GM12878 (cell line): Measurements from ENCODE around the gene HIPK4. TPM values are rescaled to one million over a fixed set of nuclear protein-coding genes. Genes with fewer than 3 reads are reported as not detected.

Source experiments
- BHLHE40 ChIP-seq, 2 experiments: fragments of 450-650 bp in 1 of 2; IDR thresholded peaks; 2 replicates each; pipeline ENCODE4 v1.6.1; 2011 to 2017; ENCODE audit warnings: low read depth in 2 of 2, borderline replicate concordance in 1 of 2, improper control_type of control experiment in 1 of 2, low read length in 1 of 2, mild to moderate bottlenecking in 1 of 2
- BRCA1 ChIP-seq: IDR thresholded peaks from 2 replicates; pipeline ENCODE4 v1.6.1; 2011; ENCODE audit warnings: low read depth, low read length, improper control_type of control experiment
- CBFB ChIP-seq: IDR thresholded peaks from 2 replicates; pipeline ENCODE4 v1.6.1; 2016; ENCODE audit warnings: antibody characterized with exemption, low read depth
- CREM ChIP-seq: IDR thresholded peaks from 2 replicates; pipeline ENCODE4 v1.6.1; 2014; ENCODE audit warnings: antibody characterized with exemption, low read depth
- DPF2 ChIP-seq: fragments of 450-650 bp; IDR thresholded peaks from 2 replicates; pipeline ENCODE4 v1.6.1; 2017; ENCODE audit warnings: mild to moderate bottlenecking
- EP300 ChIP-seq, 2 experiments: fragments of 150-350 bp in 1 of 2; IDR thresholded peaks; 2 replicates each; pipeline ENCODE4 v1.6.1; 2011 to 2012; ENCODE audit warnings: low read depth in 2 of 2, low read length in 2 of 2, borderline replicate concordance in 1 of 2, improper control_type of control experiment in 1 of 2, inconsistent platforms in 1 of 2; ENCODE audit not compliant: control insufficient read depth in 1 of 2
- ETV6 ChIP-seq, 2 experiments: fragments of 450-650 bp in 1 of 2; IDR thresholded peaks in 1 of 2; conservative IDR thresholded peaks in 1 of 2; 2 replicates each; pipeline ENCODE4 v1.6.1; 2014; ENCODE audit warnings: antibody characterized with exemption in 1 of 2, borderline replicate concordance in 1 of 2, low read depth in 1 of 2, mild to moderate bottlenecking in 1 of 2, moderate library complexity in 1 of 2
- HDGF ChIP-seq: fragments of 450-650 bp; IDR thresholded peaks from 2 replicates; pipeline ENCODE4 v1.6.1; 2016; ENCODE audit warnings: antibody characterized with exemption
- IKZF1 ChIP-seq: fragments of 450-650 bp; conservative IDR thresholded peaks from 2 replicates; pipeline ENCODE4 v1.6.1; 2017; ENCODE audit warnings: antibody characterized with exemption, mild to moderate bottlenecking
- IKZF2 ChIP-seq, 2 experiments: fragments of 450-650 bp; IDR thresholded peaks; 2 replicates each; pipeline ENCODE4 v1.6.1; 2017; ENCODE audit warnings: mild to moderate bottlenecking in 2 of 2, moderate library complexity in 2 of 2
- MEF2A ChIP-seq: IDR thresholded peaks from 2 replicates; pipeline ENCODE4 v1.6.1; 2011; ENCODE audit warnings: low read depth, mild to moderate bottlenecking, low read length, moderate library complexity; ENCODE audit not compliant: insufficient read depth
- MTA2 ChIP-seq: fragments of 450-650 bp; IDR thresholded peaks from 2 replicates; pipeline ENCODE4 v1.6.1; 2016; ENCODE audit warnings: low read depth, mild to moderate bottlenecking, moderate library complexity
- MTA3 ChIP-seq: IDR thresholded peaks from 2 replicates; pipeline ENCODE4 v1.6.1; 2012; ENCODE audit warnings: low read length, inconsistent platforms, borderline replicate concordance
- NFIC ChIP-seq: IDR thresholded peaks from 2 replicates; pipeline ENCODE4 v1.6.1; 2012; ENCODE audit warnings: low read depth, mild to moderate bottlenecking, inconsistent platforms, low read length, moderate library complexity
- NR2F1 ChIP-seq: fragments of 450-650 bp; conservative IDR thresholded peaks from 2 replicates; pipeline ENCODE4 v1.6.1; 2017; ENCODE audit warnings: mild to moderate bottlenecking
- PAX5 ChIP-seq: IDR thresholded peaks from 2 replicates; pipeline ENCODE4 v1.6.1; 2011; ENCODE audit warnings: low read depth, low read length, borderline replicate concordance
- RUNX3 ChIP-seq: IDR thresholded peaks from 2 replicates; pipeline ENCODE4 v1.6.1; 2012; ENCODE audit warnings: low read length, inconsistent platforms
- SMARCA5 ChIP-seq: fragments of 450-650 bp; IDR thresholded peaks from 2 replicates; pipeline ENCODE4 v1.6.1; 2017; ENCODE audit warnings: mild to moderate bottlenecking
- SREBF1 ChIP-seq: IDR thresholded peaks from 2 replicates; pipeline ENCODE4 v1.6.1; 2012; ENCODE audit warnings: mild to moderate bottlenecking, low read length
- STAT3 ChIP-seq: IDR thresholded peaks from 2 replicates; pipeline ENCODE4 v1.6.1; 2011; ENCODE audit warnings: low read depth, low read length, improper control_type of control experiment
- TAF1 ChIP-seq: IDR thresholded peaks from 2 replicates; pipeline ENCODE4 v1.6.1; 2011; ENCODE audit warnings: mild to moderate bottlenecking, low read depth, low read length, borderline replicate concordance
- TCF3 ChIP-seq: IDR thresholded peaks from 2 replicates; pipeline ENCODE4 v1.6.1; 2012; ENCODE audit warnings: low read depth, mild to moderate bottlenecking, low read length, borderline replicate concordance; ENCODE audit not compliant: insufficient read depth
- ZBED1 ChIP-seq: IDR thresholded peaks from 2 replicates; pipeline ENCODE4 v1.6.1; 2016; ENCODE audit warnings: borderline replicate concordance
- ZNF217 ChIP-seq: fragments of 450-650 bp; IDR thresholded peaks from 2 replicates; pipeline ENCODE4 v1.6.1; 2017; ENCODE audit warnings: antibody characterized with exemption, mild to moderate bottlenecking
- polyA plus RNA-seq, 11 experiments: library from polyadenylated mRNA; depleted of rRNA in 4 of 11; unstranded in 6 of 11; stranded (reverse) in 5 of 11; fragments of >200 nt; fragmentation: Nextera tagmentation in 4 of 11; fragmentation: Illumina TruSeq in 1 of 11; extraction: Ambion mirVana in 4 of 11; extraction: Trizol in 1 of 11; gene quantifications; 1 replicate in 1 of 11; 2 replicates in 10 of 11; pipeline versions ENCODE4 v1.2.1 to v1.2.3, GENCODE V29; 2011 to 2016; ENCODE audit warnings: inconsistent platforms in 2 of 11, missing spikeins in 2 of 11, low read depth in 1 of 11
- total RNA-seq, 4 experiments: library from RNA; depleted of rRNA in 3 of 4; stranded (reverse); fragments of >200 nt in 3 of 4; fragmentation: Illumina TruSeq in 1 of 4; extraction: Trizol in 1 of 4; gene quantifications; 2 replicates each; pipeline versions ENCODE4 v1.2.1 to v1.2.3, GENCODE V29; 2013 to 2021
- TF ChIP-seq, protein P1 (sequence below): IDR thresholded peaks from 2 replicates; pipeline ENCODE4 v1.6.1; 2011; ENCODE audit warnings: low read depth, low read length, improper control_type of control experiment, borderline replicate concordance
- TF ChIP-seq, protein P2 (sequence below): fragments of 450-650 bp; IDR thresholded peaks from 2 replicates; pipeline ENCODE4 v1.6.1; 2016; ENCODE audit warnings: mild to moderate bottlenecking
- TF ChIP-seq, protein P3 (sequence below): IDR thresholded peaks from 2 replicates; pipeline ENCODE4 v1.6.1; 2011; ENCODE audit warnings: borderline replicate concordance, low read depth, mild to moderate bottlenecking, moderate library complexity, low read length; ENCODE audit not compliant: insufficient read depth, poor library complexity, severe bottlenecking

HIPK4 gene
- total and polyA plus RNA-seq, 10 of the 15 experiments (the other 5 are each of a cell fraction or from before 2014, with no cell fraction given), result 0.07 to 0.13 (median 0.08) TPM; not detected in 7

DNA sequence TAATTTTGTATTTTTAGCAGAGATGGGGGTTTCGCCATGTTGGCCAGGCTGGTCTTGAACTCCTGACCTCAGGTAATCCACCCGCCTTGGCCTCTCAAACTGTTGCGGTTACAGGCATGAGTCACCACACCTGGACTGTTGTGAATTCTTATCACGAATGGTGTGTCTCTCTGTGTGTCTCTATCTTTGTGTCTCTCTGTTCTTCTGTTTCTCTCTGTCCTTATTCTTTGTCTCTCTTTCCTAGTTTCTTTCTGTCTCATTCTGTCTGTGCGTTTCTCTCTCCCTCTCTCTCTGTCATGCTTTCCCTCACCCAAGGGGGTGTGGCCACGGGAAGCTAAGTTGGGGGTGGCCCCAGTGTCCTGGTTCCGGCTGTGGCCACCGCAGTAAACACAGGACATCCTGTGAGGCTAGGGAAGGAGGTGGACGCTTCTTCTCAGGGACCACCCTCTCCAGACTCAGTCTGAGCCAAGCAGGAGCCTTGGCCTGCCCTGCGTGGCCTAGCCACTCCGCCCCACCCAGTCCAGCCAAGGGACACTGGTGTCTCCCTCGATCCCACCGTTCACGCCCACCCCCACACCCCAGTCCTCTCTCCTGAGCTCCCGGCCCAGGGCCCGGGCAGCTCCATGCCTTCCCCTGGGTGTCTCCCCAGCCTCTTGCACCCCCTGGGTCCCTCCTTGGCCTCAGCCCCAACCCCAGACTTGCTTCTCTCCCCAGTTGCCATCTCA is 27.1 kb upstream of the HIPK4 start (continued):
- TF ChIP-seq BRCA1 (no peak), EP300 (IDR thresholded peaks at IDR 0.05; ENCODE audit: borderline replicate concordance in 1 of 2, control insufficient read depth in 1 of 2, low read depth in 2 of 2, low read length in 2 of 2) (peak; percentile 36 to 60; a peak in 3 of 4 replicates), IKZF1 (peak; percentile 50; the same call in 1 of the 2 replicates), TCF3 (peak; percentile 79; the same call in 1 of the 2 replicates), SMARCA5 (no peak; the same call in 1 of the 2 replicates), ETV6 (conservative IDR thresholded peaks at IDR 0.05 in 1 of 2, IDR thresholded peaks at IDR 0.05 in 1 of 2; ENCODE audit: borderline replicate concordance in 1 of 2, low read depth in 1 of 2) (no peak), ZNF217 (peak; percentile 76; the same call in 1 of the 2 replicates), STAT3 (no peak), IKZF2 (IDR thresholded peaks at IDR 0.05) (peak; percentile 76 to 77), CREM (peak; percentile 73; the same call in 1 of the 2 replicates), MEF2A (0 out of 2 replicates have a peak, but pooled peaks have one; percentile 41), DPF2 (0 out of 2 replicates have a peak, but pooled peaks have one; percentile 74), ZBED1 (peak; percentile 84; the same call in 1 of the 2 replicates), CBFB (peak; percentile 83; the same call in 1 of the 2 replicates), RUNX3 (peak; percentile 96), PAX5 (0 out of 2 replicates have a peak, but pooled peaks have one; percentile 31), HDGF (peak; percentile 75; the same call in 1 of the 2 replicates), MTA2 (peak; percentile 64), MTA3 (0 out of 2 replicates have a peak, but pooled peaks have one; percentile 26), NFIC (peak; percentile 85; the same call in 1 of the 2 replicates), BHLHE40 (IDR thresholded peaks at IDR 0.05; ENCODE audit: borderline replicate concordance in 1 of 2, low read depth in 2 of 2, low read length in 1 of 2) (peak in 1 of 2 experiments; percentile 36; a peak in 1 of 4 replicates), NR2F1 (peak; percentile 96), SREBF1 (no peak), TAF1 (0 out of 2 replicates have a peak, but pooled peaks have one; percentile 23)
- TF ChIP-seq, protein P1, sequence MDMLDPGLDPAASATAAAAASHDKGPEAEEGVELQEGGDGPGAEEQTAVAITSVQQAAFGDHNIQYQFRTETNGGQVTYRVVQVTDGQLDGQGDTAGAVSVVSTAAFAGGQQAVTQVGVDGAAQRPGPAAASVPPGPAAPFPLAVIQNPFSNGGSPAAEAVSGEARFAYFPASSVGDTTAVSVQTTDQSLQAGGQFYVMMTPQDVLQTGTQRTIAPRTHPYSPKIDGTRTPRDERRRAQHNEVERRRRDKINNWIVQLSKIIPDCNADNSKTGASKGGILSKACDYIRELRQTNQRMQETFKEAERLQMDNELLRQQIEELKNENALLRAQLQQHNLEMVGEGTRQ, result no peak
- TF ChIP-seq, protein P2, sequence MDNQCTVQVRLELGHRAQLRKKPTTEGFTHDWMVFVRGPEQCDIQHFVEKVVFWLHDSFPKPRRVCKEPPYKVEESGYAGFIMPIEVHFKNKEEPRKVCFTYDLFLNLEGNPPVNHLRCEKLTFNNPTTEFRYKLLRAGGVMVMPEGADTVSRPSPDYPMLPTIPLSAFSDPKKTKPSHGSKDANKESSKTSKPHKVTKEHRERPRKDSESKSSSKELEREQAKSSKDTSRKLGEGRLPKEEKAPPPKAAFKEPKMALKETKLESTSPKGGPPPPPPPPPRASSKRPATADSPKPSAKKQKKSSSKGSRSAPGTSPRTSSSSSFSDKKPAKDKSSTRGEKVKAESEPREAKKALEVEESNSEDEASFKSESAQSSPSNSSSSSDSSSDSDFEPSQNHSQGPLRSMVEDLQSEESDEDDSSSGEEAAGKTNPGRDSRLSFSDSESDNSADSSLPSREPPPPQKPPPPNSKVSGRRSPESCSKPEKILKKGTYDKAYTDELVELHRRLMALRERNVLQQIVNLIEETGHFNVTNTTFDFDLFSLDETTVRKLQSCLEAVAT, result peak; percentile 61; the same call in 1 of the 2 replicates
- TF ChIP-seq, protein P3, sequence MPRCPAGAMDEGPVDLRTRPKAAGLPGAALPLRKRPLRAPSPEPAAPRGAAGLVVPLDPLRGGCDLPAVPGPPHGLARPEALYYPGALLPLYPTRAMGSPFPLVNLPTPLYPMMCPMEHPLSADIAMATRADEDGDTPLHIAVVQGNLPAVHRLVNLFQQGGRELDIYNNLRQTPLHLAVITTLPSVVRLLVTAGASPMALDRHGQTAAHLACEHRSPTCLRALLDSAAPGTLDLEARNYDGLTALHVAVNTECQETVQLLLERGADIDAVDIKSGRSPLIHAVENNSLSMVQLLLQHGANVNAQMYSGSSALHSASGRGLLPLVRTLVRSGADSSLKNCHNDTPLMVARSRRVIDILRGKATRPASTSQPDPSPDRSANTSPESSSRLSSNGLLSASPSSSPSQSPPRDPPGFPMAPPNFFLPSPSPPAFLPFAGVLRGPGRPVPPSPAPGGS, result peak; percentile 56
